GM21367 (cell line): Measurements from ENCODE around the gene OR51G1.

ENCODE experiments used
- ATAC-seq: cut with Tn5 transposase; IDR thresholded peaks from one replicate; pipeline ENCODE4 v1.9.1; 2021; ENCODE audit not compliant: unreplicated experiment

The OR51G1 gene

GRCh38 chr11:4881188-4881587 lies 43.0 kb downstream of the OR51G1 start:
- ATAC-seq, result no peak
